Pancreas (tissue), 10 donors: ENCODE results near the gene PSD. TPM values are rescaled to one million over a fixed set of nuclear protein-coding genes. Genes with fewer than 3 reads are reported as not detected.

ENCODE experiments used
- ATAC-seq, 4 donors: fragments of 200-7000 bp; cut with Tn5 transposase; one replicate each; pipeline versions ENCODE4 v1.8.0 to v1.9.1; 2020; ENCODE audit warnings: mild to moderate bottlenecking in 4 of 4, moderate library complexity in 4 of 4
- DNase-seq, 6 donors: peaks; one replicate each; pipeline ENCODE4 v3.0.0-alpha.2; 2020
- FAIRE-seq: peaks from 2 replicates; lab custom pipeline; 2012; peaks lifted over from hg19 to GRCh38; lab: Jason Lieb, UNC
- H3K27ac ChIP-seq, 4 donors: fragments of 200-600 bp; sonication (generic); 1 replicate in 3 of 4; 2 replicates in 1 of 4; pipeline versions ENCODE4 v1.5.0 to v1.8.0; 2020
- H3K27me3 ChIP-seq, 4 donors: fragments of 200-600 bp; one replicate each; pipeline ENCODE4 v1.8.0; 2021
- H3K36me3 ChIP-seq, 3 donors: fragments of 200-600 bp; sonication (generic) in 1 of 3; one replicate each; pipeline versions ENCODE4 v1.5.0 to v1.8.0; 2020 to 2021
- H3K4me1 ChIP-seq, 3 donors: fragments of 200-600 bp; one replicate each; pipeline ENCODE4 v1.8.0; 2021
- H3K4me3 ChIP-seq, 4 donors: fragments of 200-600 bp; sonication (generic) in 2 of 4; one replicate each; pipeline versions ENCODE4 v1.5.0 to v1.8.0; 2020 to 2021
- H3K9me3 ChIP-seq, 4 donors: fragments of 200-600 bp; one replicate each; pipeline ENCODE4 v1.8.0; 2021
- WGBS, 2 donors: extraction: QIAGEN DNeasy Blood & Tissue Kit; methylation state at CpG; one replicate each; pipeline ENCODE4 v1.1.7; 2013; 5-methylcytosine and 5-hydroxymethylcytosine counted together
- intact Hi-C, 3 donors: fragments of 100-400 bp; cut with DNase I; formaldehyde crosslinking; loops; one replicate each; pipeline versions ENCODE4 v1.11.1 to v1.14.2; 2022
- polyA plus RNA-seq, 2 donors: library from polyadenylated mRNA; stranded (reverse); fragments of 200-250 nt; gene quantifications; one replicate each; pipeline ENCODE4 v1.2.3, GENCODE V29; 2013
- total RNA-seq, 6 donors: library from RNA; stranded (reverse); fragmentation: NEBNext Ultra II Directional in 4 of 6; extraction: Animal tissue kit (Norgen Biotek cat#: 25700) in 4 of 6; gene quantifications; one replicate each; pipeline versions ENCODE4 v1.2.1 to v1.2.4, GENCODE V29; 2021 to 2023
- TF ChIP-seq, protein P1 (sequence below), 4 donors: fragments of 200-600 bp; sonication (generic) in 3 of 4; IDR thresholded peaks; one replicate each; pipeline versions ENCODE4 v1.5.0 to v1.8.0; 2021; ENCODE audit warnings: antibody characterized with exemption in 4 of 4
- donor health status: healthy with polysubstance abuse.
- donor health status: DM: no; HTN: no; CAD: no; lungs with moderate emphysema.
- donor health status: DM: no; HTN: no; CAD: no.
- donor health status: control.
- donor health status: control.
- donor health status: Bipolar disorder and iron deficiency.
- donor health status: DM: yes; HTN: yes; CAD: no.
- donor health status: DM: no; HTN: no; CAD: no.
- donor health status: DM: no; HTN: no; CAD: no.
- donor health status: DM: yes; HTN: yes; CAD: no.

Gene PSD
- total and polyA plus RNA-seq, 8 donors: 2.1 to 30.9 (median 5.2) TPM

DNA sequence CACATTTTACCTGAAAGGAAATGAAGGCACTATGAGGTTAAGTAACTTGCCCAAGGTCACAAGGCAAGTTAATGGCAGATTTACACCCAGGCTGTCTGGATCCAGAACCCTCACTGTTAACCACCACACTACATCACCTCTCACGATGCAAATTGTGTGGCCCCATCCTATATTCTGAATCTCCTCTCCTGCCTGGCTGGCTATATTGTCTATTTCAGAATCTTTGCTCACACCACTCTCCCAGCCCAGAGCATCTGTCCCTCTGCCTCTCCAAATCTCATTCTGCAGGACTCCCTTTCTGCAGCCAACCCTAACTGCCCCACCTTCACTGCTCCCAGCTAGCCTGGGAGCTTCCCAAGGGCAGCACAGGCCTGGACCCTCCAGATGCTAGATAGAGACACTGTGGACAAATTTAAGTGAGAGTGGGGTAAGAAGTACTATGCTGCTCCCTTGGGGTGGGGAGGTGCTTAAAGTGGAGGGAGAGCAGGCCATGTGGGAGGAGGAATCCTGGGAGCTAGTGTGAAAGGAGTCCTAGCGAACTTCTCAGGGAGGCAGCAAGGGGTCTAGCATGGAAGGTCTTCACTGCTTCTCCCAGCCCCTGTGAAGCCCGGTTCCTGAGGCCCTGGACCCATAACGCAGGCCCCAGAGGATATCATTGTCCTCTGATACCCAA lies 13.0 kb upstream of the PSD start:
- H3K4me3 ChIP-seq: peak overlapping the region; percentile 72 to 95 (median 84)
- peaks cover 0 to 6% (median 0%) of the 10 kb centered on the region in 3 donors for H3K4me1 ChIP-seq
- peak; percentile 9 to 35 (median 12) for ATAC-seq
- H3K9me3 ChIP-seq: no peaks in the 10 kb centered on the region
- no peaks in the 10 kb centered on the region for H3K36me3 ChIP-seq
- no peaks in the 10 kb centered on the region for H3K27me3 ChIP-seq
- no peak for FAIRE-seq
- peak overlapping the region in 3 of 4 donors; percentile 48 to 65 (median 58) for H3K27ac ChIP-seq
- WGBS, 2 donors: 13 to 21% methylated on average over 4 of the region's 4 CpGs
- intact Hi-C loops: no loop called here
- no peak for DNase-seq
- TF ChIP-seq, protein P1, sequence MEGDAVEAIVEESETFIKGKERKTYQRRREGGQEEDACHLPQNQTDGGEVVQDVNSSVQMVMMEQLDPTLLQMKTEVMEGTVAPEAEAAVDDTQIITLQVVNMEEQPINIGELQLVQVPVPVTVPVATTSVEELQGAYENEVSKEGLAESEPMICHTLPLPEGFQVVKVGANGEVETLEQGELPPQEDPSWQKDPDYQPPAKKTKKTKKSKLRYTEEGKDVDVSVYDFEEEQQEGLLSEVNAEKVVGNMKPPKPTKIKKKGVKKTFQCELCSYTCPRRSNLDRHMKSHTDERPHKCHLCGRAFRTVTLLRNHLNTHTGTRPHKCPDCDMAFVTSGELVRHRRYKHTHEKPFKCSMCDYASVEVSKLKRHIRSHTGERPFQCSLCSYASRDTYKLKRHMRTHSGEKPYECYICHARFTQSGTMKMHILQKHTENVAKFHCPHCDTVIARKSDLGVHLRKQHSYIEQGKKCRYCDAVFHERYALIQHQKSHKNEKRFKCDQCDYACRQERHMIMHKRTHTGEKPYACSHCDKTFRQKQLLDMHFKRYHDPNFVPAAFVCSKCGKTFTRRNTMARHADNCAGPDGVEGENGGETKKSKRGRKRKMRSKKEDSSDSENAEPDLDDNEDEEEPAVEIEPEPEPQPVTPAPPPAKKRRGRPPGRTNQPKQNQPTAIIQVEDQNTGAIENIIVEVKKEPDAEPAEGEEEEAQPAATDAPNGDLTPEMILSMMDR (IDR thresholded peaks at IDR 0.05): no peak

DNA sequence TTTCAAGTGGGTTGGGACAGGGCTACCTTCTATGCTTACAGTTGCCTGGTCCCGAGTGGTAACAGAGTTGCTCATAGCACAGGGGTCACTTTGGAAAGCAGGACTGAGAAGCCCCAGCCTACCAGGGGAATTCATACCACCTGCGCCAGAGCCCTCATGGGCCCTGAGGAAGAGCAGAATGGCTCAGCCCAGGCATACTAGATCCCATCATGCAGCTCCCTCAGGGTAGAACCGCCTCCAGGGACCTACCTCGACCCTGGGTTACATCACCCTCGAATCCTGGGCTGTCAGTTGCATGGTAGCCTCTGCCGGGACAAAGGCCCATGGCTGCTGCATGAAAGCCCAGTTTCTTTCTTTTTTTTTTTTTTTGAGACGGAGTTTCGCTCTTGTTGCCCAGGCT lies 10.9 kb upstream of the PSD start:
- DNase-seq (peak in 1 of 6 donors; percentile 22), ATAC-seq (no peak), FAIRE-seq (no peak)
- Histone ChIP-seq H3K27me3 (no peaks in the 10 kb centered on the region), H3K27ac (no peak overlapping the region), H3K4me1 (peaks cover 0 to 6% (median 0%) of the 10 kb centered on the region in 3 donors), H3K36me3 (no peaks in the 10 kb centered on the region), H3K9me3 (no peaks in the 10 kb centered on the region), H3K4me3 (no peak overlapping the region)
- 84 to 91% methylated on average over 8 of the region's 8 CpGs for WGBS, 2 donors
- TF ChIP-seq, protein P1 (IDR thresholded peaks at IDR 0.05): no peak
- intact Hi-C loops: no loop called here

DNA sequence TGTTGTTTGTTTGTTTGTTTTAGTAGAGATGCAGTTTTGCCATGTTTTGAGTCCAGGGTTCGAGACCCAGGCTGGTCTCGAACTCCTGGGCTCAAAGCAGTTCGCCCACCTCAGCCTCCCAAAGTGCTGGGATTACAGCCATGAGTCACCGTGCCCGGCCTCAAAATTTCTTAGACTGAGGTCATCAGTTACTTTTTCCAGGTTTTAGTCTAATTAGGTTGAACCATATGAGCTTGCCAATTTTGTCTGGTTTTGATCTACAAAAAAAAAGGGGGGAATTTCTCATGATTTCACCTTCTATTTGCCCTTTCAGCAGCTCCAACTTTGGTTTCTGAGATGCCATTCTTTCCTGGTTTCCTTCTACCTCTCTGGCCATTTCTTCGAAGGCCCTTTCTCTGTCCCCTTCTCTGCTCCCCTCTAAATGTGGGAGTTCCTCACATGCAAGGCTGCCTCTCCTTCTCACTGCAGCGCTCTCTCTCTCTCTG lies 8.3 kb upstream of the PSD start:
- DNase-seq (no peak), ATAC-seq (no peak), FAIRE-seq (no peak)
- intact Hi-C loops: no loop called here
- 80 to 83% methylated on average over 7 of the region's 7 CpGs for WGBS, 2 donors
- no peaks in the 10 kb centered on the region for H3K9me3 ChIP-seq
- peaks cover 7 to 12% (median 11%) of the 10 kb centered on the region in 3 donors for H3K4me1 ChIP-seq
- H3K27ac ChIP-seq: no peak overlapping the region
- H3K4me3 ChIP-seq: no peak overlapping the region
- H3K27me3 ChIP-seq: no peaks in the 10 kb centered on the region
- TF ChIP-seq, protein P1 (IDR thresholded peaks at IDR 0.05): no peak
- peaks cover 0 to 7% (median 0%) of the 10 kb centered on the region in 3 donors for H3K36me3 ChIP-seq

DNA sequence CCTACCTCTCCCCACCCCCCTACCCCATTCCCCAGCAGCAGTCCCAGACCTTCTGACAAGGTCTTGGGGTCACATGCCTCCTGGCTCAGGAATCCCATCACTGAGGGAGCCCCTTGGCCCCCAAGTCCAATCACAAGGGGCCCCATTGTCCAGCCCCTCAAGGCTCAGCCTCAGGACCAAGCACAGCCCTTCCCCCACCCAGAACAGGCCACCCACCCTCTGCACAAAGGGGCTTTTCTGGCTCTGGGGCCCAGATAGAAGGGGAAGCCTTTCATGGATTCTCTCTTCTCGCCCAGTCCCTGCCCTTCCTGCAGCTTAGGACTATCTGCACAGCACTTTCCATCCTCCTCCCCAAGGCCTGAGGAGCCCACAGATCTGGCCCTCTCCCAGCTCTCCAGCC lies 6.9 kb upstream of the PSD start:
- TF ChIP-seq, protein P1 (IDR thresholded peaks at IDR 0.05): no peak
- WGBS, 2 donors: 97 to 100% methylated on average over 1 of the region's 1 CpG
- Histone ChIP-seq H3K4me1 (peaks cover 5 to 12% (median 7%) of the 10 kb centered on the region in 3 donors), H3K27me3 (no peaks in the 10 kb centered on the region), H3K9me3 (no peaks in the 10 kb centered on the region), H3K4me3 (no peak overlapping the region), H3K27ac (no peak overlapping the region), H3K36me3 (peaks cover 0 to 7% (median 0%) of the 10 kb centered on the region in 3 donors)
- DNase-seq: peak in 1 of 6 donors; percentile 33
- no peak for ATAC-seq
- intact Hi-C loops: no loop called here
- FAIRE-seq: no peak

DNA sequence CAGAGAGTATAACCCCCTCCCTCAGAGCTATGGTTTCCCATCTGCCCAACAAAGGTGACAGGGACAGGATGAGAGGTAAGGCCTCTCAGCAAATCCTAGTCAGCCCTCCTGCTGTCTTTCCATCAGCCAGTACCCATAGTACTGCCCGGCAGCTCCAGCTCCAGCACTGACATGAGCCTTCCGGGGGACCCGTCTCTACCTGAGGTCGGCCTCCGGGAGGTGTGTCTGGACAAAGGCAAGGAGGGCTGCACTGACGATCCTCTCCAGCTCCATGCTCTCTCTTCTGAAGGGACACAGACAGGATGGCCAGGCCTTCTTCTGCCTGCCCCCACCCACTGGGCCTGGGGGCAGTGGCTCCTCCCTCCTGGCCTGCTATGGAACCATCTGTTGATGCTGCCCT lies 6.3 kb upstream of the PSD start:
- Histone ChIP-seq H3K27ac (no peak overlapping the region), H3K27me3 (no peaks in the 10 kb centered on the region), H3K4me3 (no peak overlapping the region), H3K4me1 (peaks cover 7 to 12% (median 10%) of the 10 kb centered on the region in 3 donors), H3K9me3 (no peaks in the 10 kb centered on the region), H3K36me3 (peaks cover 0 to 7% (median 0%) of the 10 kb centered on the region in 3 donors)
- ATAC-seq (no peak), DNase-seq (peak in 1 of 6 donors; percentile 44), FAIRE-seq (no peak)
- intact Hi-C loops: no loop called here
- TF ChIP-seq, protein P1 (IDR thresholded peaks at IDR 0.05): no peak
- 88 to 90% methylated on average over 6 of the region's 6 CpGs for WGBS, 2 donors
